HCT116 (cell line): Measurements from ENCODE around the gene TUBB1. TPM values are rescaled to one million over a fixed set of nuclear protein-coding genes. Genes with fewer than 3 reads are reported as not detected.

ENCODE experiments used
- ATAC-seq: fragments of 200-7000 bp; cut with Tn5 transposase; 2 replicates; pipeline ENCODE4 v1.9.1; 2020; ENCODE audit warnings: mild to moderate bottlenecking, moderate library complexity
- BruUV-seq: library from RNA; stranded (reverse); fragments of 400-500 nt; replicated peaks from 2 replicates; lab custom pipeline; 2021; lab: Mats Ljungman, UMichigan
- CTCF ChIA-PET: fragments of 300-600 bp; sonication (Branson Sonifier 250); formaldehyde crosslinking; loops from one replicate; lab custom pipeline; 2021; ENCODE audit warnings: antibody characterized with exemption; lab: Charles Lee
- POLR2A ChIA-PET: fragments of 300-600, 350-600 bp; sonication (Branson Sonifier 250); formaldehyde crosslinking; loops from one replicate; lab custom pipeline; 2021; ENCODE audit warnings: antibody characterized with exemption; lab: Charles Lee
- RAD21 ChIA-PET, 2 experiments: fragments of 300-600 bp; sonication (Branson Sonifier 250); formaldehyde crosslinking; loops; one replicate each; lab custom pipeline; 2023; ENCODE audit warnings: low total read pairs in 2 of 2; ENCODE audit not compliant: uncharacterized antibody in 2 of 2, unreplicated experiment in 2 of 2, low non-redundant PET in 1 of 2; lab: Charles Lee
- DNase-seq: peaks from one replicate; pipeline ENCODE4 v3.0.0-alpha.2; 2010; ENCODE audit warnings: low read depth, low spot score
- H2AFZ ChIP-seq: fragments of 200-600 bp; shearing (Covaris generic), sonication (generic); 2 replicates; pipeline ENCODE4 v1.6.1; 2017; ENCODE audit warnings: low read depth, mixed run types, mixed read lengths, antibody characterized with exemption, low read length; ENCODE audit not compliant: poor library complexity, severe bottlenecking
- H3K27ac ChIP-seq: 2 replicates; pipeline ENCODE4 v1.5.1; 2012; ENCODE audit warnings: low read depth, low read length
- H3K27me3 ChIP-seq: fragments of 200-600 bp; sonication (generic); 2 replicates; pipeline ENCODE4 v1.6.1; 2016; ENCODE audit warnings: mixed run types, low read length, mixed read lengths; ENCODE audit not compliant: insufficient read depth
- H3K36me3 ChIP-seq, 2 experiments: fragments of 200-500 bp in 1 of 2; fragments of 200-600 bp in 1 of 2; sonication (Bioruptor generic) in 1 of 2; sonication (generic) in 1 of 2; 2 replicates each; pipeline versions ENCODE4 v1.5.1 to v1.6.1; 2014 to 2016; ENCODE audit warnings: low read length in 2 of 2, inconsistent platforms in 1 of 2, mixed read lengths in 1 of 2, mixed run types in 1 of 2; ENCODE audit not compliant: insufficient read depth in 2 of 2, control insufficient read depth in 1 of 2
- H3K4me1 ChIP-seq, 2 experiments: fragments of 200-600 bp in 1 of 2; sonication (generic) in 1 of 2; 2 replicates each; pipeline versions ENCODE4 v1.5.1 to v1.6.1; 2012 to 2017; ENCODE audit warnings: low read length in 2 of 2, inconsistent platforms in 1 of 2, mild to moderate bottlenecking in 1 of 2, mixed read lengths in 1 of 2, mixed run types in 1 of 2, moderate library complexity in 1 of 2; ENCODE audit not compliant: insufficient read depth in 2 of 2, control insufficient read depth in 1 of 2
- H3K4me2 ChIP-seq: fragments of 200-600 bp; sonication (generic); 2 replicates; pipeline ENCODE4 v1.6.1; 2017; ENCODE audit warnings: mixed run types, low read length, mixed read lengths
- H3K4me3 ChIP-seq, 2 experiments: fragments of 200-600 bp in 1 of 2; sonication (generic) in 1 of 2; replicated peaks in 1 of 2; 2 replicates each; pipeline ENCODE4 v1.5.1; 2011 to 2016; ENCODE audit warnings: low read length in 2 of 2, control low read depth in 1 of 2, low read depth in 1 of 2, mild to moderate bottlenecking in 1 of 2, mixed read lengths in 1 of 2, mixed run types in 1 of 2
- H3K79me2 ChIP-seq: fragments of 200-600 bp; sonication (generic); 2 replicates; pipeline ENCODE4 v1.6.1; 2017; ENCODE audit warnings: mild to moderate bottlenecking, mixed run types, low read length, moderate library complexity, mixed read lengths; ENCODE audit not compliant: insufficient read depth
- H3K9ac ChIP-seq: fragments of 200-600 bp; sonication (generic); 2 replicates; pipeline ENCODE4 v1.6.1; 2016; ENCODE audit warnings: low read length, mixed read lengths
- H3K9me2 ChIP-seq: fragments of 200-600 bp; sonication (generic), shearing (Covaris generic); 2 replicates; pipeline ENCODE4 v1.6.1; 2017; ENCODE audit warnings: mixed run types, mild to moderate bottlenecking, moderate library complexity; ENCODE audit not compliant: insufficient read depth
- H3K9me3 ChIP-seq, 2 experiments: fragments of 200-500 bp in 1 of 2; fragments of 200-600 bp in 1 of 2; sonication (Bioruptor generic) in 1 of 2; sonication (generic) in 1 of 2; 2 replicates each; pipeline ENCODE4 v1.6.1; 2014 to 2017; ENCODE audit warnings: low read length in 2 of 2, mixed read lengths in 2 of 2, inconsistent platforms in 1 of 2, low read depth in 1 of 2, mild to moderate bottlenecking in 1 of 2, mixed run types in 1 of 2, moderate library complexity in 1 of 2; ENCODE audit not compliant: control insufficient read depth in 1 of 2, insufficient read depth in 1 of 2
- H4K20me1 ChIP-seq: fragments of 200-600 bp; sonication (generic), shearing (Covaris generic); 2 replicates; pipeline ENCODE4 v1.6.1; 2017; ENCODE audit warnings: mixed run types, mild to moderate bottlenecking, moderate library complexity; ENCODE audit not compliant: insufficient read depth
- ATF3 ChIP-seq: IDR thresholded peaks from 2 replicates; pipeline ENCODE4 v1.6.1; 2012
- CBX3 ChIP-seq: IDR thresholded peaks from 2 replicates; pipeline ENCODE4 v1.6.1; 2012; ENCODE audit warnings: low read depth
- EGR1 ChIP-seq: IDR thresholded peaks from 2 replicates; pipeline ENCODE4 v1.6.1; 2012; ENCODE audit warnings: low read depth
- ELF1 ChIP-seq: IDR thresholded peaks from 2 replicates; pipeline ENCODE4 v1.6.1; 2012; ENCODE audit warnings: low read depth, borderline replicate concordance
- EZH2 ChIP-seq: fragments of 200-600 bp; sonication (generic); IDR thresholded peaks from 2 replicates; pipeline ENCODE4 v1.6.1; 2017; ENCODE audit warnings: antibody characterized with exemption, mixed run types
- EZH2phosphoT487 ChIP-seq: fragments of 200-600 bp; IDR thresholded peaks from 2 replicates; pipeline ENCODE4 v1.6.1; 2018; ENCODE audit warnings: antibody characterized with exemption, borderline replicate concordance
- FOSL1 ChIP-seq: IDR thresholded peaks from 2 replicates; pipeline ENCODE4 v1.6.1; 2012; ENCODE audit warnings: low read depth
- POLR2AphosphoS5 ChIP-seq: IDR thresholded peaks from 2 replicates; pipeline ENCODE4 v1.6.1; 2011; ENCODE audit warnings: mild to moderate bottlenecking, low read depth, low read length, moderate library complexity
- RAD21 ChIP-seq: IDR thresholded peaks from 2 replicates; pipeline ENCODE4 v1.6.1; 2012; ENCODE audit warnings: low read depth, mild to moderate bottlenecking
- REST ChIP-seq: IDR thresholded peaks from 2 replicates; pipeline ENCODE4 v1.6.1; 2012; ENCODE audit warnings: low read depth
- SIN3A ChIP-seq: IDR thresholded peaks from 2 replicates; pipeline ENCODE4 v1.6.1; 2012; ENCODE audit warnings: low read depth
- SP1 ChIP-seq: IDR thresholded peaks from 2 replicates; pipeline ENCODE4 v1.6.1; 2012; ENCODE audit warnings: low read depth
- YY1 ChIP-seq: IDR thresholded peaks from 2 replicates; pipeline ENCODE4 v1.6.1; 2011; ENCODE audit warnings: low read length, low read depth, moderate library complexity, mild to moderate bottlenecking; ENCODE audit not compliant: insufficient replicate concordance; ENCODE audit errors: extremely low read depth
- ZFX ChIP-seq: fragments of 450-650 bp; IDR thresholded peaks from 2 replicates; pipeline ENCODE4 v1.6.1; 2017
- ZNF274 ChIP-seq: fragments of 200-500 bp; sonication (Bioruptor generic); IDR thresholded peaks from 2 replicates; pipeline ENCODE4 v1.6.1; 2014; ENCODE audit warnings: mild to moderate bottlenecking, low read depth, low read length, inconsistent platforms
- intact Hi-C: fragments of 100-400 bp; cut with micrococcal nuclease; formaldehyde crosslinking; loops from 2 replicates; pipeline ENCODE4 v1.10.0; 2022
- total RNA-seq: library from RNA; stranded (reverse); gene quantifications from one replicate; pipeline ENCODE4 v1.2.1, GENCODE V29; 2021; ENCODE audit not compliant: unreplicated experiment

TUBB1 gene
- total RNA-seq, 1 experiment from 2014 or later = not detected

- ChIA-PET RAD21 (no interaction called here), POLR2A (no interaction called here), CTCF (no interaction called here)
- H3K36me3 ChIP-seq = 0 out of 4 replicates have a peak, but pooled peaks cover 0 to 3% of the 10 kb centered on the region in 2 experiments
- no peak for ATAC-seq
- peaks cover 30% of the 10 kb centered on the region; the same call in 1 of the 2 replicates for H3K79me2 ChIP-seq
- H3K4me3 ChIP-seq = no peak overlapping the region
- H4K20me1 ChIP-seq = no peaks in the 10 kb centered on the region
- H2AFZ ChIP-seq = no peak overlapping the region
- no TSS peak for BruUV-seq
- no peak overlapping the region for H3K4me2 ChIP-seq
- intact Hi-C loops = no loop called here
- TF ChIP-seq CBX3 (no peak), ELF1 (no peak), ZNF274 (no peak), YY1 (no peak), EZH2 (no peak), POLR2AphosphoS5 (no peak), ZFX (no peak), SIN3A (no peak)
- no peak for DNase-seq
- no peaks in the 10 kb centered on the region for H3K27me3 ChIP-seq
- H3K4me1 ChIP-seq = peaks cover 10 to 26% of the 10 kb centered on the region in 2 experiments
- H3K9ac ChIP-seq = no peak overlapping the region
- no peaks in the 10 kb centered on the region for H3K9me3 ChIP-seq
- H3K9me2 ChIP-seq = no peaks in the 10 kb centered on the region
- no peak overlapping the region for H3K27ac ChIP-seq
These were observed 14.8 kb upstream of the TUBB1 start for GRCh38 chr20:59004493-59004762.

GRCh38 chr20:59004763-59005522 lies 14.3 kb upstream of the TUBB1 start:
- ChIA-PET RAD21 (no interaction called here), CTCF (no interaction called here), POLR2A (no interaction called here)
- H3K4me1 ChIP-seq = peaks cover 10 to 26% of the 10 kb centered on the region in 2 experiments
- H3K4me3 ChIP-seq = peak overlapping the region in 1 of 2 experiments; percentile 76; a peak in 1 of 4 replicates
- H3K9ac ChIP-seq = no peak overlapping the region
- H3K36me3 ChIP-seq = 0 out of 4 replicates have a peak, but pooled peaks cover 0 to 3% of the 10 kb centered on the region in 2 experiments
- intact Hi-C loops = no loop called here
- no peak for DNase-seq
- no peaks in the 10 kb centered on the region for H3K9me3 ChIP-seq
- no peaks in the 10 kb centered on the region for H3K27me3 ChIP-seq
- peak overlapping the region; percentile 85 for H3K4me2 ChIP-seq
- no peak overlapping the region for H2AFZ ChIP-seq
- H4K20me1 ChIP-seq = no peaks in the 10 kb centered on the region
- no peak for ATAC-seq
- peaks cover 30% of the 10 kb centered on the region; the same call in 1 of the 2 replicates for H3K79me2 ChIP-seq
- no TSS peak for BruUV-seq
- H3K9me2 ChIP-seq = no peaks in the 10 kb centered on the region
- H3K27ac ChIP-seq = peak overlapping the region; percentile 82; the same call in 1 of the 2 replicates
- TF ChIP-seq FOSL1 (no peak), EZH2 (no peak), EGR1 (no peak), ATF3 (no peak), ZFX (no peak), RAD21 (no peak), POLR2AphosphoS5 (no peak), EZH2phosphoT487 (no peak), REST (no peak), SP1 (no peak)
